Mucosa of stomach (tissue), 1 donor: ENCODE results near the gene AUTS2.

ENCODE experiments used
- H3K27me3 ChIP-seq: one replicate; pipeline ENCODE4 v1.7.0; 2013; ENCODE audit warnings: mild to moderate bottlenecking, low read length; ENCODE audit not compliant: control insufficient read depth, insufficient read depth
- H3K36me3 ChIP-seq: one replicate; pipeline ENCODE4 v1.7.0; 2013; ENCODE audit warnings: low read length; ENCODE audit not compliant: control insufficient read depth, insufficient read depth
- H3K4me1 ChIP-seq: one replicate; pipeline ENCODE4 v1.7.0; 2013; ENCODE audit warnings: mild to moderate bottlenecking, low read length; ENCODE audit not compliant: control insufficient read depth, insufficient read depth
- H3K4me3 ChIP-seq: one replicate; pipeline ENCODE4 v1.7.0; 2013; ENCODE audit warnings: low read length
- H3K9ac ChIP-seq: one replicate; pipeline ENCODE4 v1.7.0; 2013; ENCODE audit warnings: mild to moderate bottlenecking, low read length, moderate library complexity
- H3K9me3 ChIP-seq: one replicate; pipeline ENCODE4 v1.7.0; 2013; ENCODE audit warnings: mild to moderate bottlenecking, low read length, moderate library complexity; ENCODE audit not compliant: control insufficient read depth
- donor health status: Pancreatic carcinoma.

AUTS2 gene

DNA sequence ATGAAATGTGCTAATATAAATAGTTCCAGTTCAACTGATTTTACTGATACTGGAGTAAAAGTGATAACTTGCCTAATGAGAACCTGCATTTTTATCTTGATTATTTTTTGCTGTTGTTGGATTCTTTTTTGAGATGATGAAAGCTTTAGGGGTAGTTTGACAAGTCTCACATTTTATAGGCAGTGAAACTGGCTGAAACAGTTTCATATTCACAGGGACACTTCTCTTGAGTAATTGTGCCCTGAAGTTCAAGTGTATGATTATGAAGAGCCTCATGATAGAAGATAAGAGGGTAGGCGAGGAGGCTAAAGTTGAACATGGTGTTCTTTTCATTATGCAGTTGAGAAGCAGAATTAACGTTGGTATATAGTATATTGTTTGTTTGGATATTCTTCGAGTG is 5.1 kb downstream of the AUTS2 start:
- H3K36me3 ChIP-seq: no peaks in the 10 kb centered on the region
- no peak overlapping the region for H3K4me3 ChIP-seq
- H3K9ac ChIP-seq: no peak overlapping the region
- no peaks in the 10 kb centered on the region for H3K9me3 ChIP-seq
- H3K4me1 ChIP-seq: peaks cover 6% of the 10 kb centered on the region
- H3K27me3 ChIP-seq: peaks cover 36% of the 10 kb centered on the region

DNA sequence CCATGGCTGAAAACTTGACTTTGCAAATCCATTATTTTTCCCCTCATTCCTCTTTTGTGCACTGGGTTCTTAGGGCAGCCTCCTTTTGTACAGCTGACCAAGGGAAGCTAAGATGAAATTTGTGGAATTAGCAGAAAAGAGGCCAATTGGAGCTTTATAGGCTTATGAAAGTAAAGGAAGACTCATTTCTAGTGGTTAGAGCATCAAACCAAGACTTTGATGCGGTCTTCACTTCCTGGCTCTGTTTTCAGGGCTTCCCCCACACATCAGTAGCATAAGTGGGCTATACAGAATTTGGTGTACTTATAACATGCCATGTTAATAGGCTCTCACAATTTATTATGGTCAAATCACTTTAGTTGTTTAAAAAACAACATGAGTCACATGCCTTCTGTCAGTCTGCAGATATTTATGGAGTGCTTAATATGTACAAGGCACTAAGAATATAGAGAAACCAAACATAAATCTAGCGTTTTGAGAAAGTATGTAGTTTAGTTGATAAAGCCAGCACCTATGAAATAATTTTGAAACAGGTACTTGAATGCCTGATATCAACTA is 5.7 kb downstream of the AUTS2 start:
- no peaks in the 10 kb centered on the region for H3K36me3 ChIP-seq
- peaks cover 30% of the 10 kb centered on the region for H3K27me3 ChIP-seq
- no peaks in the 10 kb centered on the region for H3K9me3 ChIP-seq
- H3K9ac ChIP-seq: no peak overlapping the region
- peaks cover 3% of the 10 kb centered on the region for H3K4me1 ChIP-seq
- H3K4me3 ChIP-seq: no peak overlapping the region

DNA sequence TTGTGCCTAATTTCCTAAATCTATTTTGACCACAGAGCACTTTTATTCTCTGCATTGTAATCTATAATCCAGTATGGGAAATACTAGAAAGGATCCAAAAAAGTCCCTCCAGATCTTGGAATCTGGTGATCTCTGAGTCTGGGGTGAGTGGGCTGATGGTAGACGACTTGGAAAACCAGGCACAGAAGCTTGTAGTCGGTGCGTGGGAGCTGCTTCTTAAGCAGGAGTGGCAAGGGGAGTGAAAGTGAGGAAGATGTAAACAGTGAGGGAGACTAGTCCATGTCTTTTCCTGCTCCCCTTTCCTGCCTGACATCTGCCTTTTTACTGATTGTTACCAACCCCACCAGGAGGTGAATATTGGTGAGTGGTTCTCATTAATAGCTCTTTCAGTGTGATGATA is 6.8 kb downstream of the AUTS2 start:
- no peak overlapping the region for H3K4me3 ChIP-seq
- no peaks in the 10 kb centered on the region for H3K4me1 ChIP-seq
- H3K27me3 ChIP-seq: peaks cover 20% of the 10 kb centered on the region
- no peaks in the 10 kb centered on the region for H3K36me3 ChIP-seq
- H3K9me3 ChIP-seq: no peaks in the 10 kb centered on the region
- no peak overlapping the region for H3K9ac ChIP-seq

DNA sequence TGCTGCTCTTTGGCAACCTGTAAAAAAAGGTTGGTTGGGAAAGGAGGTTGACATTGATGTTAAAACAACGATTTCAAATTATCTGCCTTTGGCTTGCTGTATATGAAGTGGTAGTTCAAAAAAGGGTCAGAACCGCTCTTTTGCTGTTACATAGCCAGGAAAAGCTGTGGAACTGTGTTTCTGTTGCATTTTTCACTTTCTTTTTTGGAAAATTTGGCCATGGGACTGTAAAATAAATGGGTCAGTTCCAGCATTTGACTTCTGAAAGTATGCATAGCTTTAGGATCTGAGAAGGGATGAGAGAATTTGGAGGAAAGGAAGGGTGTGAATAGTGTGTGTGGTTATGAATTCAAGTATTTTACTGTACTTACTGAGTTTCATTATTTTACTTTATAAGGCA is 7.3 kb downstream of the AUTS2 start:
- Histone ChIP-seq H3K9ac (no peak overlapping the region), H3K4me3 (no peak overlapping the region), H3K9me3 (no peaks in the 10 kb centered on the region), H3K27me3 (peaks cover 15% of the 10 kb centered on the region), H3K4me1 (no peaks in the 10 kb centered on the region), H3K36me3 (no peaks in the 10 kb centered on the region)

DNA sequence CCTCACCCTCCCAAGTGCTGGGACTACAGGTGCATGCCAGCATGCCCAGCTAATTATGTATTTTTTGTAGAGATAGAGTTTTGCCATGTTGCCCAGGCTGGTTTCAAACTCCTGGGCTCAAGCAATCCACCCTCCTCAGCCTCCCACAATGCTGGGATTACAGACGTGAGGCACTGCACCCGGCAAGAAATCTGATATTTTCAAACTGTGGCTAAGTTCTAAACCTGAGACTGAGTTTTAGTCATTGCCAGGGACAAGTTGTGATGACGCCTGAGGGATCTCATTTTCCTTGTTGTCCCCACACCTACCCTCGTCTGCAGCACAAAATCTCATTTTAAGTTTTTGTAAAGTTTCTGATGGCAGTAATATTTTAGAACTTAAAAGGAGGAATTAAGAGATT is 9.8 kb downstream of the AUTS2 start:
- no peaks in the 10 kb centered on the region for H3K27me3 ChIP-seq
- H3K9me3 ChIP-seq: no peaks in the 10 kb centered on the region
- no peaks in the 10 kb centered on the region for H3K36me3 ChIP-seq
- no peak overlapping the region for H3K4me3 ChIP-seq
- no peak overlapping the region for H3K9ac ChIP-seq
- H3K4me1 ChIP-seq: no peaks in the 10 kb centered on the region

DNA sequence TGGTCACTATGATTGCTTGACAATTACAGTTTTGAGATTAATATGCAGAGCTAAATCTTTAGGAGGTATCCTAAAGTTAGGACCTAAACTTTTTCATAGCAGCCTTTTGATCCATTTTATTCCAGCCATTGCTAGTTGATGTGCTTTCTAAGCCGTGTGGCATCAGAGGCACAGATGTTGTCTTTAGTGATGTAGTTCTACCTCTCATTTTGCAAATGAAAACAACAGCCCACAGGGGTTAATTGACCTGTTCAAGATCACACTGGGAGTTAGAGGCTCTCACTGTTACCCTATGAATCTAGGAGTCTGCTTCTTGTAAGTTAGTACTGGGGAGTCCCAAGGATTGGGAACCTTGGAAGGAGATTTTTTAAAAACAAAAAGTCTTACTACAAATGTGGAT is 10.6 kb downstream of the AUTS2 start:
- Histone ChIP-seq H3K4me3 (no peak overlapping the region), H3K9me3 (no peaks in the 10 kb centered on the region), H3K36me3 (no peaks in the 10 kb centered on the region), H3K9ac (no peak overlapping the region), H3K27me3 (no peaks in the 10 kb centered on the region), H3K4me1 (no peaks in the 10 kb centered on the region)

DNA sequence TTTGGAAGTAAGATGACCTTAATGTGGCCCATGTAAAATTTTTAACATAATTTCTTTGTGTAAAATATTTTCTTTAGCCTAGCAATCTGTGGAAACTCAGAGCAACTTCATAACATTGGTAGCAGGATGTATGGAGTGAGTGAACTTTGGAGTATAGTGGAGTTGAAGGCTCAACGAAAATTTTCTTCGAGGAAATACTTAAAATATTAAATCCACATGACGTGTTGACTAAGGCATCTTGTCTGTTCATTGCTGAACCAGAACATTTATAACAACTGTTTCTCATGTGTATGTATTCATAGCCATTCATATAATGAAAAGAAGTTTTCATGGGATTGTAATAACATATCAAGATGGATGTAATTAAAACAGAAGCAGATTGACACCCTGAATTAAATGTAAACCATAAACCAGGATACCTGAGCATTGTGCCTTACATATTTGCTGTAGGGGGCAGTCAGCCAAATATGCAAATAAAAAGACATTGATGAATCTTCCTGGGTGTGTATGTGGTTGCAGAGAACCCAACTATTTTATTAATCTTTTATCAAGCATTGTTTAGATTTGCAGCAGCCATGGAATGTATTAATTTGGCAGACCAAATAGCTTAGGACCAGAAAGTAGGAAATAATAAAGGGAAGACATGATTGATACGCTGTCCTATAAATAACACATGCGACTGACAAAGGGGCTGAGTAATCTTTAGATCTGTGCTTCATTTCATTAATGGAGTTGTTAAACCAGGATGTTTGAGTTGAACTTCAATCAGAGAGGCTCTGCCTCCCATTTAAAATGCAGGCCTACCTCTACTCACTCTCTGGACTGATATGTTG is 11.5 kb downstream of the AUTS2 start:
- Histone ChIP-seq H3K27me3 (no peaks in the 10 kb centered on the region), H3K4me3 (no peak overlapping the region), H3K4me1 (no peaks in the 10 kb centered on the region), H3K9ac (no peak overlapping the region), H3K9me3 (no peaks in the 10 kb centered on the region), H3K36me3 (no peaks in the 10 kb centered on the region)

DNA sequence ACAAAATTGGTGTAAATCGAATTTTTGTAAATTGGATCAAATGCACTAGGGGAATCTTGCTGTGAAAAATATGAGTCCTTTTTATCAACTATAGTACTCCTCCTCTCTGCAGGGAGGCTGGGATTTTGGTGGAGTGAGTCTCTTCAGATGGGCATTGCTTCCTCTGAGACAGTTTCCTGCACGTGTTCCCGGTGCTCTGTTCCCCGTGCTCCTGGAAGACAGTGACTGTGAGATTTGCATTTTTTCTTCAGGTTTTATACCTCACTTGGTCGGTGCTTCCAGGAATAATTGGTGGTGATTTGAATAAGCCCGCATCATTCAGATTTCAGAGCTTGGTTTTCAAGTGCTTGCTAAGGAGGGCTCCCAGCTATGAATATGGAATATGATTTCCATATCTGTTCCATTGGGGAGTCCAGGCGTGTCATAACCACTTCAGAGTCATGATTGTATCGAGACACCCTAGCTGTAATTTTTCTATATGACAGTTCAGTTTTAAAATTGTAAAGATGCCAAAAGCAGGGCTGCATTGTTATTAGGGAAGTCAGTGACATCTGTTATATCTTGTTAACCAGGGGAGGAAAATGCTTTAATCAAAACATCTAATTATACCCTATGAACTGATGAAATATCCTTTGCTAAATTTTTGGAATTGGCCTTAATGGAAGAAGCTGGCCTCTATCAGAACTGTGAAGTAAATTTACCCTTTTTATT is 12.3 kb downstream of the AUTS2 start:
- Histone ChIP-seq H3K27me3 (no peaks in the 10 kb centered on the region), H3K4me1 (no peaks in the 10 kb centered on the region), H3K36me3 (no peaks in the 10 kb centered on the region), H3K4me3 (no peak overlapping the region), H3K9ac (no peak overlapping the region), H3K9me3 (no peaks in the 10 kb centered on the region)

DNA sequence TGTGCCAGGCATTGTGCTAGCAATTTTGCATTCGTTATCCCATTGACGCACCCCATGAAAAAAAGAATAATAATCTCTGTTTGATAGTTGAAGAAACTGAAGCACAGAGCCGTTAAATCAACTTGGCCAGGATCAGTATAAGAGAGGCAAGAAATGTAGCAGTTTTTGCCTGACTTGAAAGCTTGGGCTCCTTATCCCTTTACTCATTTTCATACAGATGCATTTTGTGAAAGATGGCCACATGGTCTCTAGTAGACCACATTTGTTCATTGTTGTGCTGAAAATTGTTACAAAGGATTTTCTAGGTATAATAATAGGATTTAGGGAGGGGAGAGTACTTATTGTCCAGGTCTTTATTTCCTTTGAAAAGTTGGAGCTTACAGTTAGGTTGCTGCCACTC is 14.7 kb downstream of the AUTS2 start:
- no peaks in the 10 kb centered on the region for H3K9me3 ChIP-seq
- H3K4me1 ChIP-seq: no peaks in the 10 kb centered on the region
- H3K36me3 ChIP-seq: no peaks in the 10 kb centered on the region
- no peak overlapping the region for H3K4me3 ChIP-seq
- H3K9ac ChIP-seq: no peak overlapping the region
- no peaks in the 10 kb centered on the region for H3K27me3 ChIP-seq

DNA sequence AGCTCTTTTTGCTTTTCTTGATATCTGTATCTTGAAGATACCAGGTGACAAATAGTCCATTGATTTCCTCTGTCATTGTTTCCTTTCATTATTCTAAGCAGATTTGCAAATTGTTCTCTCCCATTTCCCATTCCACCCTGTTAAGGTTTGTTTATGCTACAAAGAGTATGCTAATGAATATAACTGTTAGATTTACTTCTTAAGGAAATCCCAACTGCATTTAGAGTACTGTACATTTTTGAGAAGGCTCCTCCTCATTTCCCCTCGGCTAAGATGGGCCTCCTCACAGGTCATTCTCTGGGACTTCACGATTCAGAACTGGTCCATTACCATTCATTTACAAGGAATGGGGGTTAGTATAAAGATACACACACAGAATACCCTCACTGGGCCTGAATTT is 15.6 kb downstream of the AUTS2 start:
- no peaks in the 10 kb centered on the region for H3K36me3 ChIP-seq
- H3K4me3 ChIP-seq: no peak overlapping the region
- no peaks in the 10 kb centered on the region for H3K9me3 ChIP-seq
- H3K9ac ChIP-seq: no peak overlapping the region
- H3K27me3 ChIP-seq: no peaks in the 10 kb centered on the region
- no peaks in the 10 kb centered on the region for H3K4me1 ChIP-seq

DNA sequence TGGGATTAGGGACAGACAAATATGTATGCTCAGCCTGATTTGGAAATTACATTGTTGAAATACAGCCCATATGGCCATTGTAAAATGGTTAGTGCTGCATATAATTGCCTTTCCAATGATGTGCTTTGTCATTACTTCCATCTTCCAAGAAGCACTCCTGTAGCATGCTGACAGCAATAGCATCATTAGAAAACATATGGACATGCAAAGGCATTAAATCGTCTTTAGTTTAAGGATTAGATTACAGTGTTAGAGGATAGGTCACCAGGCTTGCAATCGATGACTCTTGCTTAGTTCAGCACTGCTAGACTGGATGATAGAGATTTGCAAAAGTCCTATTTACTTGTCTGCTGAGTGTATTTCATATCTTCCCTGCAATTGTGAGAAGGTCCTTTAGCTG is 17.4 kb downstream of the AUTS2 start:
- Histone ChIP-seq H3K9me3 (no peaks in the 10 kb centered on the region), H3K27me3 (no peaks in the 10 kb centered on the region), H3K4me3 (no peak overlapping the region), H3K4me1 (no peaks in the 10 kb centered on the region), H3K36me3 (no peaks in the 10 kb centered on the region), H3K9ac (no peak overlapping the region)

DNA sequence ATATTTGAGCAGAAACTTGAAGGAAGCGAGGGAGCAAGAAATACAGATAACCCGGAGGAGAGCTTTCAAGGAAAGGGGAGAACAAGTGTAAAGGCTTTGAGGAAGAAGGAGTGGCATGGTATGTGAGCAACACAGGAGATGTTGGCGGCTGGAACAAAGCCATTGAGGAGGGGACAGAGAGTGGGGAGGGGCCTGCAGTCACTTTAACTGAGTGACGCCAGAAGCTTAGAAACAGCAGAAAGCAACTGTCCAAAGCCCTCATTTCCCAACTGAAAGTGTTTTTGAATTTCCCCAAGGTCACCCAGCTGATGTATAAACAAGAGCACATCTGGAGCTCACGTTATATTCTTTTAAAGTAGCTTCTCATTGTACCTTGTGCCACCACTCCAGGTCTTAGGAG is 19.1 kb downstream of the AUTS2 start:
- H3K36me3 ChIP-seq: no peaks in the 10 kb centered on the region
- H3K4me3 ChIP-seq: no peak overlapping the region
- no peaks in the 10 kb centered on the region for H3K9me3 ChIP-seq
- H3K27me3 ChIP-seq: no peaks in the 10 kb centered on the region
- H3K9ac ChIP-seq: no peak overlapping the region
- no peaks in the 10 kb centered on the region for H3K4me1 ChIP-seq
